CD4-positive, alpha-beta T cell treated with Interleukin-21 for 1 hour (primary cell): Measurements from ENCODE around the gene SH2D2A.

Experiments used
- DNase-seq: peaks from one replicate; pipeline ENCODE4 v3.0.0-alpha.2; 2020

SH2D2A gene

GRCh38 chr1:156802421-156802935 is 14.2 kb downstream of the SH2D2A start:
- no peak for DNase-seq

DNA sequence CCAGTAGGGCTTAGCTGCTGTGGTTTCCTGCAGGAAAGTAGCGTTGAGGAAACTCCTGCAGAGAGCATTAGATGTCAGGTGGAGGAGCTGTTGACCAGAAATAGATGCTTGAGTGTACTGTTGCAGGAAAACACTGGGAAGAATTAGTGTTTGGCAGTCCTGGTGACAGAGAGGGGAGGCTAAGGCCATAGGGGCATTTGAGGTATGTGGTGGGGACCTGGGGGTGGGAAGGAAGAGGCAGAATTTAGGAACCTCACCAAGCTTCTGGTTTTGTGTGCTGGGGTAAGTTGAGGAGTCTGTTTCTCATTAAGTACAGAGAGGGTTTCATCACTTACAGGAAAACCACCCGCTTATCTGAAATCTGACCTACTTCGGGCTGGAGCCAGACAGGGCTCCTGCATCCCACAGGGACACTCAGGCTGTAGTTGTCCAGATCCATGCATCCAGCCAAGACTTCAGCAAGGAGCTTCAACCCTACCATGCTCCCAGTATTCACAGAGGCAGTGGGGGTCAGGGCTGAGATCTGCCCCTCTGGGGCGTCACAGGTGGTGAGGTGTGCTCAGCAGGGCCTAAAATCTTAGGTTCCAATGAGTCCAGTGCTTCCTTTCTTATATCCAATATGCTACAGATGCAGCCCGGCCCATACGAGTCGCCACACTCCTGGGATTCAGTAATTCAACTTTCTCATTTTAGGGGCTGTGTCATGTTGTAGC is 15.1 kb downstream of the SH2D2A start:
- no peak for DNase-seq

DNA sequence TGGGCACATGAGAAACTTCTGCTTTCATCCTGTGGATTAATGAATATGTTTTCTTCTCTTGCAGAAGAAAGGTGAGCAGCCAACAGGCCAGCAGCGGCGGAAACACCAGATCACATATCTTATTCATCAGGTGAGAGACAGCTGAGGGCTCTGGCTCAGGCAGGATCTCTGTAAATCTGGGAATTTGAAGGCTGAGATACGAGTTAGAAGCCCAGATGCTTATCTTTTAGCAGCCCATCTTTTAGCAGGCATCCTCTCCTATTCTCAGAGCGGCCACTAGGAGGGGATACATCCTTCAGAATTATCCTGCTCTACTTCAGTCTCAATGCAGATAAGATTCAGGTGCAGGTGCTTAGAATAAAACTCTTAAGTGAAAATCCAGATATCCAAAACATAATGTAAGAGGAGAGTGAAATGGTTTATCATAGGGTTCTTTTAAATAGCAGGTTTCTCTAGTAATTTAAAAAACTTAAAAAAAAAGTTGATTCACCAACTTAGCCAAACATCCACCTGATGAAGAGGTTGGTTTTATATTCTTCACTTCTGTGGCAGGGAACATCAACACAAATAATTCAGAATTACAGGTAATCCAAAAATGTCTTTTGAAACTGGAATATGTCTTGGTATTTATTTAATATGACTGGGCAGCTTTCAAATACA is 19.3 kb downstream of the SH2D2A start:
- peak; percentile 80 for DNase-seq

GRCh38 chr1:156796340-156797097 is 20.1 kb downstream of the SH2D2A start:
- DNase-seq: no peak

- no peak for DNase-seq
Measured at GRCh38 chr1:156795787-156796186, 20.9 kb downstream of the SH2D2A start.

GRCh38 chr1:156795374-156795733 is 21.3 kb downstream of the SH2D2A start:
- DNase-seq: no peak

GRCh38 chr1:156794506-156795373 is 21.9 kb downstream of the SH2D2A start:
- no peak for DNase-seq

DNA sequence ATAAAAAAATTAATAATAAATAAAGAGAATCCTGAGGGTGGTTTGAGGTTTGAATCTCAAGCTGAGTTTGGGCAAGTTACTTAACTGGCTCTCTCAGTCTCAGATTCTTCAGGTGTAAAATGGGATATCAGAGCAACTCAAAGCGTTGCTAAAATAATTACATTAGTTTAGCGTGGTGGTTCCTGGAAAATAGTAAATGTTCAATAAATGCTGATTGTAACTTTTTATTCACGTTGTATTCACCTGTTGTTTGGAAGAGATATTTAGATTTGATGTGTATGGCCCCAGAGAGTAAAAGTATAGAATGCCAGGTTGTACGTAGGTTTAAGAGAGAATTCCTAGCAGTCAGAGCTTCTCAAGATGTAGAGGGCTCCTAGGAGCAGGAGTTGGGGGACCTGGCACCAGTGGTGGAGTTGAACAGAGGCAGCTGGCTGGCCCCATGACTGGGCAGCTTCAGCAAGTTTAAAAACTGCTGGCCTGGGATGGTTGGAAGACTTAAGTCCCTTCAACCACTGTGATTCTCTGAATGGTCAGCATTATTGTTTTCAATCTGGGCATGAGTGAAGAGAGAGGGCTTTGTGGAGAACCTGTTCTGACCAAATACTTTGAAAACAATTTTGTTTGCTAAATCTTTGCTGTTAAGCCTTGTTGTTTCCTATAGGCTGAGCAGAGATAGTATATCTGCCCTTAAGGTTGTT is 26.9 kb downstream of the SH2D2A start:
- DNase-seq: no peak

GRCh38 chr1:156788136-156788535 is 28.5 kb downstream of the SH2D2A start:
- no peak for DNase-seq

DNA sequence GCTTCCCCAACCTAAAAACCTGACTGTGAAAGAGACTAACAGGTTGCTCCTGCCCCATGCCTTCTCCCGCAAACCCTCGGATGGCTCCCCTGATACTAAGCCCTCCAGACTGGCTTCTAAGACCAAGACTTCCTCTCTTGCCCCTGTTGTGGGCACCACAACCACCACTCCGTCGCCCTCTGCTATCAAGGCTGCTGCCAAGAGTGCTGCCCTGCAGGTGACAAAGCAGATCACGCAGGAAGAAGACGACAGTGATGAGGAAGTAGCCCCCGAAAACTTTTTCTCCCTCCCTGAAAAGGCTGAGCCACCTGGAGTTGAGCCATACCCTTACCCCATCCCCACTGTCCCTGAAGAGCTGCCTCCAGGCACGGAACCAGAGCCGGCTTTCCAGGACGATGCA is 30.0 kb downstream of the SH2D2A start:
- DNase-seq: no peak

- no peak for DNase-seq
Measured at GRCh38 chr1:156785458-156785857, 31.2 kb downstream of the SH2D2A start.

DNA sequence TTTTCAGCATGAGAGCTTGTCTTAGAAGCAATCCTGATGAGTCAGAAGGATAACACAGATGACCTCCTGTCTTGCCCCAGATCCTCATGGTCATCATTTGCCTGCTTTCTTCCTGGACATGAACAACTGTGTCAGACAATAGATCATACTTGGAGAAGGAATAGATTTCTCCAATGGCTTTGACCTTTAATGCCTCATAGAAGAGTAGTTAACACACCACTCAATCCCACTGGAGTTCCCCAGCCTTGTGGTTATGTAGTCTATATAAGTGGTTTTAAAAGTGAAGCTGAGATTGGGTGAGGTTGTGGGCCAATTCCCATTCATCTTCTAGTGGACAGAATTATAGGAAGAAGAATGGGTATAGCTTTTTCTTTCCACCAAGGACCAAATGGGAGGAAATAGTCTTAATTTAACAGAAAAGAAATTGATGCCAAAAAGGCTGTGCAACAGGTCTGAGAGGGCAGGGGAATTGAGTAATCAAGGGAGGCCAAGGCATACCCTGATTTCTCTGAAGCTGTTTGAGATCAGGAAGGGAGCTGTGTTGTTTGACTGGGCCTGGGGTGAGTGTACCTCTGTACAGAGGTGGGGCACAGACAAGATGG is 35.0 kb downstream of the SH2D2A start:
- DNase-seq: no peak

GRCh38 chr1:156777573-156777972 is 39.1 kb downstream of the SH2D2A start:
- DNase-seq: no peak

- DNase-seq: no peak
Measured at GRCh38 chr1:156776942-156777341, 39.7 kb downstream of the SH2D2A start.

- DNase-seq: no peak
Measured at GRCh38 chr1:156775799-156776198, 40.8 kb downstream of the SH2D2A start.

GRCh38 chr1:156773607-156774006 is 43.0 kb downstream of the SH2D2A start:
- DNase-seq: no peak

GRCh38 chr1:156772728-156773497 is 43.7 kb downstream of the SH2D2A start:
- DNase-seq: no peak

GRCh38 chr1:156772222-156772621 is 44.4 kb downstream of the SH2D2A start:
- no peak for DNase-seq

- DNase-seq: no peak
Measured at GRCh38 chr1:156768610-156769295, 47.9 kb downstream of the SH2D2A start.

DNA sequence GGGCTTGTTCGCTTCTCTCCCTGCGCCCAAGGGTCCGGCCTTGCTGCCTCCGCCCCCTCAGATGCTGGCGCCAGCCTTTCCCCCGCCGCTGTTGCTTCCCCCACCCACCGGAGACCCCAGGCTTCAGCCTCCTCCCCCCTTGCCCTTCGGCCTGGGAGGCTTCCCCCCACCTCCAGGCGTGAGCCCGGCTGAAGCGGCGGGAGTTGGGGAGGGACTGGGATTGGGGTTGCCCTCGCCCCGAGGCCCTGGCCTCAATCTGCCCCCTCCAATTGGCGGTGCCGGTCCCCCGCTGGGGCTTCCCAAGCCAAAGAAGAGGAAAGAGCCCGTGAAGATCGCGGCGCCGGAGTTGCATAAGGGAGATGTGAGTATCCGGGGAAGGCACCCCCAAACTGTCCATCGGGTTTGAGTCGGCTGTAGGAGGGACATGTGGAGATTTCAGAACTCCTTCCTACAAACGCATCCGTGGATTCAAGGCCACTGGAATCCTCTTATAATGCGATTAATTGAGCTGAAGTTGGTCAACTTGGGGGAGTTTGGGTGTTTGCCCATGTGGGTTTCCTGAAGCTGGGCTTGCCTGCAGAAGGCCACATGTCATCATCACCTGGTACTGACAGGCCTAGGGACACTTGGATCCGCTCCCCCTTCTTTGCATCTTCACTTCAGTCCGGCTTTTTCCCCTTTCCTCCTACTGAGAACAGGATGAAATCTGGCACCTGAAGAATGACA is 48.6 kb downstream of the SH2D2A start:
- peak; percentile 31 for DNase-seq
